ENCODE data around the gene HS1BP3. TPM values are rescaled to one million over a fixed set of nuclear protein-coding genes. Genes with fewer than 3 reads are reported as not detected.

Gene HS1BP3, protein sequence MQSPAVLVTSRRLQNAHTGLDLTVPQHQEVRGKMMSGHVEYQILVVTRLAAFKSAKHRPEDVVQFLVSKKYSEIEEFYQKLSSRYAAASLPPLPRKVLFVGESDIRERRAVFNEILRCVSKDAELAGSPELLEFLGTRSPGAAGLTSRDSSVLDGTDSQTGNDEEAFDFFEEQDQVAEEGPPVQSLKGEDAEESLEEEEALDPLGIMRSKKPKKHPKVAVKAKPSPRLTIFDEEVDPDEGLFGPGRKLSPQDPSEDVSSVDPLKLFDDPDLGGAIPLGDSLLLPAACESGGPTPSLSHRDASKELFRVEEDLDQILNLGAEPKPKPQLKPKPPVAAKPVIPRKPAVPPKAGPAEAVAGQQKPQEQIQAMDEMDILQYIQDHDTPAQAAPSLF
- 7.1 and 8.9 TPM in 2 replicates for total RNA-seq

DNA sequence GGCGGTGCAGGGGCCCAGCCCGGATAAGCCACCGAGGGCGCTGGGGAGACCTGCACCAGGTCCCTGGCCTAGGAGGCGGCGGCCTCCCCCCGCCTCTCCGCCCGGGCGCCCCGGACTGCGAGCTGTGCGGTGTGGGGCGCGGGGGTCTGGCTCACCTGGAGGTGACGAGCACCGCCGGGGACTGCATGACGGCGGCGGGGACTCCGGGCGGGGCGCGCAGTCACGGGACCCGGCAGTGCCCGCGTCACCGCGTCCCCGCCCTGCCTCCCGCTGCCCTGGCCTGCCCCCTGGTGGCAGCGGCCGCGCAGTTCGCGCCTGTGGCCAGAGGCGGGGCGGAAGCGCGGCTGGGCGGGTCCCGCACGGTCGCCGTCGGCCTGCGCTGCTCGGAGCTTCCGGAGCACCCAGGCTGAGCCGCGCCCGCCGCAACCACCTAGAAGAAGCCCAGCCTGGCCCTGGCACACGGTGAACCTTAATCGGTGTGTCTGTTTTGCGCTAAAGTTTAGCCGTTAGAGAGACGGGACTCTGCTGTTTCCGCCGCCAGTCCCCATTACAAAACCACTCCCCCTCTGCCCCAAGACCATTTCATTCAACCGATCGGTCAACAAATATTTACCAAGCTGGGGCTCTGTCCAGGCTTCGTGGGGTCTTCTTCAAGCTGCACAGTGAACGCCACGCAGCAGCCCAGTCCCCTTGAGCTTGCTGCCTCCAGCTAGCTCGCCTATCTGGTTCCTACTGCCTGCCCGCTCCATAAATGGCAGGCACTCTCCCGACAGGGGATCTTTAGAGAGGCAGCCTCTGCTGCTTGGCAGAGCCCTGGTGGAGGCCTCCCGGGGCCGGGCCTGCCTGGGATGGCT is at the start of gene HS1BP3:
HS1BP3 (minus strand) TSS at position 222 of the 854 bp plus-strand sequence; CDS start at position 187, 35 bp downstream.
- H3K36me3 Mint-ChIP-seq (ENCODE audit: low read depth) = no peaks in the 10 kb centered on the region
- H3K4me3 Mint-ChIP-seq = peak within 1 kb of the TSS; percentile 85
- H3K9me3 Mint-ChIP-seq = no peaks in the 10 kb centered on the region
- H3K27me3 Mint-ChIP-seq = peaks cover 11% of the 10 kb centered on the region
- intact Hi-C loops (cut with micrococcal nuclease) = loop anchor here (1.0 to 5.0 kb wide), 5 partner anchors 10 to 409 kb away; partner anchors contain the start of genes LDAH and RHOB
- H3K27ac Mint-ChIP-seq = peak within 1 kb of the TSS; percentile 89
- H3K4me1 Mint-ChIP-seq = peaks cover 29% of the 10 kb centered on the region
- DNase-seq = peak; percentile 98

DNA sequence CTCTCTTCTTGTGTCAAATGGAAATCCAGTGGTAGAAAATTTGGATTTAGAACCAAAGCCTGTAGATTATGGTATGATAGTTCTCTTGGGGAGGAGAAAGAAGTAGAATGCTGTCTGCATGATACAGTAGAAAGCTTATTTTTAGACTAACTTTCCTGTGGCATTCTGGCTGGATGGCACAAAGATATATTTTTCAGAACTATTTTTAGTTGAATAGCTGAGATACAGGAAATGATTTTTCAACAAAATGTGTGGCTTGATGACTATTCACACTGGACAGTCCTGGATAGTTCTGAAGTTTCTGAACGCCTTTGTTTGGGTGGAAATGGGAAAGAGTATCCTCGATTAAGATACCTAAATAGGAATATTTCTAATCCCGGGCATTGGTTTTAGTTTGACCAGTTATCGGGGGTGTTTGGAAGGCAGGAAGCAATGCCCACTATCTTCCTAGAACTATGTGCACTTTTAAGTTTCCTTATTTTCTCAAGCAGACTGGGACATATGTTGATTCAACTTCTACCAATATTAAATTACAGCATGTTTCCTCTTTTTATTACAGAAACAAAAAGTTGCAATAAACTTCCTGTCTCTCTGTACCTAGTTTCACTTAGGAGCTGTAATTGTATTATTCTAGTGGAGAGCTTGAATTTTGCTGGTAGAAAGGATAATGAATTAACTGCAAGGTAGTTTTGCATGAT is 48.2 kb upstream of the HS1BP3 start:
- H3K4me3 Mint-ChIP-seq = no peak overlapping the region
- intact Hi-C loops (cut with micrococcal nuclease) = no loop called here
- no peaks in the 10 kb centered on the region for H3K27me3 Mint-ChIP-seq
- H3K36me3 Mint-ChIP-seq (ENCODE audit: low read depth) = peaks cover 4% of the 10 kb centered on the region
- DNase-seq = no peak
- H3K9me3 Mint-ChIP-seq = no peaks in the 10 kb centered on the region
- peaks cover 7% of the 10 kb centered on the region for H3K4me1 Mint-ChIP-seq
- H3K27ac Mint-ChIP-seq = no peak overlapping the region

DNA sequence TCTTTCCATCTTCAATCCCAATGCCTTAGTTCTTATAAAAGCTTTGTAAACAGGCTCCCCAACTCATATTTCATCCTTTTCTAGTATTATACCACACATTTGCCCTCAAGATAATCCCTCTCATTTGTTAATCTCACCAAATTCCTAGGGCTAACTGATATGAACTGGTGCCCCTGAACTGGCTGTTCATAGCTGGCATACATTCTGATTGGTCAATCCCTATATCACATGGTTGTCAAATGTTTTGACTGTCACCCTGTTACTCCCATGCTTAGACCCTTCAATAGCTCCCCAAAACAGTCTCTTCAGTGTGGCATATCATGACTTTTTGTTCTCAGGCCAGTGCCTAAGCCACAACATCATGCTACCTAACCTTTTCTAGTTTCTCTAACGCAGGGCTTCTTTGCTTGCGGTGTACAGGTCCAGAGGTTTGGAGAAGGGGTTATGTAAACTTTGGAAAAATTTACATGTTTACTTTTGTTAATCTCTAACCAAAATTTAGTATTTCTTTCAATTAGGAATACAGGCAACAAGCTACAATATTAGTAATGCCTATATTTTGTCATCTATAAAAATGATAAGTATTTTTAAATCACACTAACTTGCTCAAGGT is 46.5 kb upstream of the HS1BP3 start:
- no peaks in the 10 kb centered on the region for H3K9me3 Mint-ChIP-seq
- intact Hi-C loops (cut with micrococcal nuclease) = no loop called here
- peaks cover 7% of the 10 kb centered on the region for H3K4me1 Mint-ChIP-seq
- no peak for DNase-seq
- no peak overlapping the region for H3K4me3 Mint-ChIP-seq
- H3K36me3 Mint-ChIP-seq (ENCODE audit: low read depth) = peaks cover 4% of the 10 kb centered on the region
- H3K27ac Mint-ChIP-seq = no peak overlapping the region
- H3K27me3 Mint-ChIP-seq = no peaks in the 10 kb centered on the region

DNA sequence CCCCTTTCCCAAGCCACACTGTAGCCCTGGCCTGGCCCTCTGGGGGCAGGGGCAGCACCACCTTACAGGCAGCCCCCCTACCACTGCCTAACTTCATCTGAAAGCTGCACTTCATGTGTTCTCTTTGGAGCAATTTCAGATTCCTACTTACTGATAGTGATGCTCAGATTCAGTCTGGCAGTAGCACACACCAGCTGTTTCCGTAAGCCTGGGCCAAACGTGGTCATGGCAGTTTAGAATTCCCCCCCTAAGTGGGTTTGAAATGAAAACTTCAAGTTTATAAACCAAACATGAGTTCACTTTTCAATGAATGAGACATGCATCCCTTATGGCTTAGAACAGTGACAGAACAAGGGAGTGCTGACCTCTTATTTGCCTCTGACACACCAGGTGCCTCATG is 45.5 kb upstream of the HS1BP3 start:
- Mint-ChIP-seq H3K4me1 (peaks cover 7% of the 10 kb centered on the region), H3K27me3 (no peaks in the 10 kb centered on the region), H3K4me3 (no peak overlapping the region), H3K27ac (no peak overlapping the region), H3K9me3 (no peaks in the 10 kb centered on the region), H3K36me3 (ENCODE audit: low read depth) (peaks cover 4% of the 10 kb centered on the region)
- intact Hi-C loops (cut with micrococcal nuclease) = no loop called here
- no peak for DNase-seq

DNA sequence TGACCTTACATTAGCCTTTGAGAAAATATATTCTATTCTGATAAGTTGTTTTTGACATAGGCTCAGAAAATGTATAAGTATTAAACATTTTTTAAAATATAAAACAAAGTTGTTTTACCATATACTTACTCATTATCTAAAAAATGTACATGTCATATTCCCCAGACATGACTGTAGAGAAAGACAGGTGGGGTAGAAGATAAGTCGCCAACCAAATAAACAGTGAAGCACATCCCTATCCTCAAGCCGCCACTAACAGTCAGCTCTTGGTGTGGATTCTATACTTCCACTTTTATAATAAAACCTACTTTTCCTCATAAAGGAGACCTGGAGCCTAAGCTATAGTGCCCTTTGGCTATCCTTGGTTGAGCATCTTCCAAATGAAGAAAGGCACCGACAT is 42.4 kb upstream of the HS1BP3 start:
- Mint-ChIP-seq H3K36me3 (ENCODE audit: low read depth) (peaks cover 9% of the 10 kb centered on the region), H3K9me3 (no peaks in the 10 kb centered on the region), H3K27me3 (no peaks in the 10 kb centered on the region), H3K4me1 (no peaks in the 10 kb centered on the region), H3K27ac (no peak overlapping the region), H3K4me3 (no peak overlapping the region)
- no peak for DNase-seq
- intact Hi-C loops (cut with micrococcal nuclease) = no loop called here

DNA sequence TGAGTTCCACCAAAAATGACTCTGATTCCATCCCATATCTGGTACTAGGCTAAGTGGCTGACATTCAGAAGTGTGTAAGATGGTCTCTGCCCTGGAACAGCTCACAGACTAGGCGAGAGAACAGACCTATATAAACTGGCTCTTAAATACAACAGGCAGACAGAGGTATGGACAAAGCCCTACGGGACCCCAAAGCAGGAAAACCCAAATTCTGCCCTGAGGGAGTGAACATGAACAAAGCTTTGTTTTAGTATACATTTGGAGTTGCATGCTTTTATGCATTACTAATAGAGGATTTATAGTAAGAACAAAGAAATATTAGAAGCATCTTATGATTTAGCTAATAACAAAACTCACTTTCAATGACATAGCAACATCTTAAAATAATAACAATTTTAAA is 41.2 kb upstream of the HS1BP3 start:
- H3K4me3 Mint-ChIP-seq = no peak overlapping the region
- intact Hi-C loops (cut with micrococcal nuclease) = no loop called here

DNA sequence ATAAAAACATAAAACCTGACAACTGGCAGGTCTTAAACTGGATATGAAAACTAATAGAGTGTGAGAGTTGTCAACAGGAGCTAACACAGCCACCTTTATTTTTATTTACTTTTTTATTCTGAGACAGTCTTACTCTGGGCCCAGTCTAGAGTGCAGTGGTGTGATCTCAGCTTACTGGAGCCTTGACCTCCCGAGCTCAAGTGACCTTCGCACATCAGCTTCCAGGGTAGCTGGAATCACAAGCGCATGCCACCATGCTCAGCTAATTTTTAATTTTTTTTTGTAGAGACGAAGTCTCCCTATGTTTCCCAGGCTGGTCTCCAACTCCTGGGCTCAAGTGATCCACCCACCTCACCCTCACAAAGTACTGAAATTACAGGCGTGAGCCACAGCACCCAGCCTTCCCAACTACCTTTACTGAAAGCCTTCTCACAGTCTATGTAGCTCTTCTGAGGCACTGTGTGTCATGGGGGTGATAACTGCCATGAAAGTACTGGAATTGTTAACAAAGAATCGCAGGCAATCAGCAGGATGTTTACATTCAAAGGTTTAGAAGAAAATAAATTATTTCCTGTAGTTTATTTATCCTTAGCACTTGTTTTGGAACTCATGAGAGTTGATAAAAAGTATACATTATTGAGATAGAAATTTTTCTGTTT is 40.3 kb upstream of the HS1BP3 start:
- Mint-ChIP-seq H3K27ac (no peak overlapping the region), H3K36me3 (ENCODE audit: low read depth) (peaks cover 20% of the 10 kb centered on the region), H3K27me3 (no peaks in the 10 kb centered on the region), H3K4me3 (no peak overlapping the region), H3K4me1 (no peaks in the 10 kb centered on the region), H3K9me3 (no peaks in the 10 kb centered on the region)
- intact Hi-C loops (cut with micrococcal nuclease) = no loop called here
- no peak for DNase-seq

More for the DNA sequence above, 41.2 kb upstream of the HS1BP3 start:
- H3K9me3 Mint-ChIP-seq = no peaks in the 10 kb centered on the region
- H3K4me1 Mint-ChIP-seq = no peaks in the 10 kb centered on the region
- H3K36me3 Mint-ChIP-seq (ENCODE audit: low read depth) = peaks cover 14% of the 10 kb centered on the region
- no peak overlapping the region for H3K27ac Mint-ChIP-seq
- H3K27me3 Mint-ChIP-seq = no peaks in the 10 kb centered on the region
- no peak for DNase-seq

DNA sequence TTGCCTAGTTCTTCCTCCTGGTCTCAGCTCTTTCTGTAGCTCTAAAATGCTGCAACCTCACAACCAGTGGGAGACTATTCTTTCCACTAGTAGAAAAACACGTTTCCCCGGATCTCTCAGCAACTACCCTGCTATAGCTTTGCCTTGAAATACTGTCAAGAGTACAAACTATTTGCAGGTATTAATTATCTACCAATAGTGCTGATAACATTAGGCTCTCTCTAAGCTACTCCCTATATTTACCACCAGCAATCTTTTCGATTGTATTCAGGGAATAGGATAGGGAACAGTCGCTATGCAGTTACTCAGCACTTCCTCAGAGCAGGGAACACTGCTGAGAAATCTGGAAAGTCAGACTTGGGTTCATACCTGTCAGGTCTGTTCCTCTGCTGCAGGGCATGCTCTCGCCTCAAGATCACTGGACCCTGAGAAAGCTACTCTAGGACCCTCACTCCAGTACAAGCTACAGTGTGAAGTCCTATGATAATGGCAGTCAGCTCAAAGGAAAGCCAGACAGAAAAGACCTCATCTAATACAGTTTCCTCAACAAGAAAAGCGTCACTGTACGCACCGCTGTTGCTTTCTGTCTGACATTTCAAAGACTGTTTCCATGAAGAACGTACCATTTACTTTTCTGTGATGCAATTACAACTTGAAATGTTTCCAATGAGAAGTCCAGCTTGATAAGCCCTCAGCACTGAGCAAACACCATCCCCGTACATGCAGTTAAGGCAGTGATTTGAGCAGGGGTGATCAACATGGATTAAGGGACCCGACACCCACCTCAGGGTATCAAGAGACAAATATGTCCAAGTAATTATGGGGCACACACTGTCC is 38.7 kb upstream of the HS1BP3 start:
- Mint-ChIP-seq H3K27ac (no peak overlapping the region), H3K27me3 (no peaks in the 10 kb centered on the region), H3K4me1 (no peaks in the 10 kb centered on the region), H3K36me3 (ENCODE audit: low read depth) (peaks cover 21% of the 10 kb centered on the region), H3K9me3 (no peaks in the 10 kb centered on the region), H3K4me3 (no peak overlapping the region)
- intact Hi-C loops (cut with micrococcal nuclease) = no loop called here
- no peak for DNase-seq

DNA sequence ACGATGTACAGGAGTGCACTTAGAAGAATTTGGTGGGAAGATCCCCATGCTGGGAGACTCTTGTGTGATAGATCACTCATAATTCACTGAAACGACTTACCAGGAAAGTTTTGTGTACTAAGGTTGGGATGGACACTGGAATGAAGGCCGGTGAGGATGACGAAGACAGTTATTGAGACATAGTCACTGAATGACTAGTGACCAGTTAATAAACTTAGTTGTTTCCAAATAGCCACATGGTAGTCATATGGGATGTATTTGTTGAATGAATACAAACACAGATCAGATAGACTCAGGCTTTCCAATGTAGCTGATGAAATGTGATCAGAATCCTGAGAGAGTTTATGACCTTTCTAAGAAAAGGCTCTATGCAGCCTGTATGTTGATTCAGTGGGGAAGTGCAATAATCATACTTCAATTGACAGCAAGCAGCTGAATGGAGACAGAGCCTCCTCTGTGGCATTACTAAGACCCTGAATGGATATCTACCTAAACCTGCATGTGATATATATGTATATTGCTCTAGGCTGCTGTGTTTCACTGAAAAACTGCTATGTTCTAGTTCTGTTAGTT is 36.4 kb upstream of the HS1BP3 start:
- no peaks in the 10 kb centered on the region for H3K27me3 Mint-ChIP-seq
- no peak overlapping the region for H3K4me3 Mint-ChIP-seq
- H3K4me1 Mint-ChIP-seq = peaks cover under 1% of the 10 kb centered on the region
- intact Hi-C loops (cut with micrococcal nuclease) = no loop called here
- no peak for DNase-seq
- no peak overlapping the region for H3K27ac Mint-ChIP-seq
- peaks cover 23% of the 10 kb centered on the region for H3K36me3 Mint-ChIP-seq (ENCODE audit: low read depth)
- H3K9me3 Mint-ChIP-seq = no peaks in the 10 kb centered on the region

DNA sequence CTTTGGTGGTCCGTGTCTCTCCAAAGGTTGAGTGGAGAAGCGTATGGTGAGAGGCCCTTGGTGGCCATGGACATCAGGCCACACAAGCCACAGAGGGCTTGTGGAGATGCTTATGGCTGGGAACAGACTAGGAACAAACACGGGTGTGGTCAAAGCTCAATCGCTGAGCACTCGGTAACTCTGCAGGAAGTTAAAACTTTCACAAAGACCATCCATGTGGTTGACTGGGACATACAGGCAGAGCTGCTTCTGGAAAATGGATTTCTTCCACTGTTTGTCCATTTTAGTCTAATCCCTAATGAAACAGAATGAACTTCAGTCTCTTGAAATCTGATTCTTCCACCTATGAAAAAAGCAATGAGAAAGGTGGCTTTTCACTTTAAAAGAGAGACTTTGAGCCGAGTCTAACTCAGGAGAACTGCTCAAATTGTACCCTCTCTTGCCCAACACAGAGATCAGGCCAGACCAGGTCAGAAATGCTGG is 33.7 kb upstream of the HS1BP3 start:
- Mint-ChIP-seq H3K36me3 (ENCODE audit: low read depth) (peaks cover 25% of the 10 kb centered on the region), H3K4me3 (no peak overlapping the region), H3K27ac (no peak overlapping the region), H3K9me3 (no peaks in the 10 kb centered on the region), H3K27me3 (no peaks in the 10 kb centered on the region), H3K4me1 (peaks cover 3% of the 10 kb centered on the region)
- DNase-seq = no peak
- intact Hi-C loops (cut with micrococcal nuclease) = no loop called here

DNA sequence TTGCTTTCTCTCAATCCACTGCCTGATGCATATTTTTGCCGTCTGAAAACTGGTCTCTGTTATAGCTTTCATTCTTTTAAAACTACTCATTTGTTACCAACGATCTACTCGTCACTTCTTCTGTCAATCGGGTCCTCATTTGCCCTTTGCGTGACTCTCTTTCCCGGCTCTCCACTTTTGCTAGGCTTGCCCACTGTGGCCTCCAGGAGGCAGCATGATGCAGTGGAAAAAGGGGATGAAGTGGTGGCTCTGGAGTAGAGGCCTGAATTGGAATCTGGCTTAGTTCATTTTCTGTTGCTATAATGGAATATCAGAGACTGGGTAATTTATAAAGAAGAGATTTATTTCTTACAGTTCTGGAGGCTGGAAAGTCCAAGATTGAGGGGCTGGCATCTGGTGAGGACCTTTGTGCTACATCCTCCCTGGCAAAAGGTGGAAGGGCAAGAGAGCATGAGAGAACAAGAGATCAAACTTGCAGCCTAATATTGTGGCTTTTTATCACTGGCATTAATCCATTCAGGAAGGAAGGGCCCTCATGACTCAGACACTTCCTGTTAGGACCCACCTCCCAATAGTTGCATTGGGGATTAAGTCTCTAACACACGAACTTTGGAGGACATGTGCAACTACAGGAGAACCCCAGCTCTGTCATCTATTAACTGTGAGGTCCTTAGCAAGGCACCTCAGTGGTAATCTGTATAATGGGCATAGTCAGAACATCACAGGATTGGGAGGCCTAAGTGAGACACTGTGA is 31.4 kb upstream of the HS1BP3 start:
- Mint-ChIP-seq H3K27ac (no peak overlapping the region), H3K4me1 (peaks cover 3% of the 10 kb centered on the region), H3K27me3 (no peaks in the 10 kb centered on the region), H3K36me3 (ENCODE audit: low read depth) (peaks cover 12% of the 10 kb centered on the region), H3K9me3 (no peaks in the 10 kb centered on the region), H3K4me3 (no peak overlapping the region)
- intact Hi-C loops (cut with micrococcal nuclease) = no loop called here
- DNase-seq = peak; percentile 58

All from activated CD4-positive, alpha-beta T cell treated with anti-CD3 and anti-CD28 coated beads, Interleukin-2, amount 10 ng/mL, durations not matched to agents 24 days and 14 days (primary cell).